SK-N-MC (cell line): ENCODE measurements around the gene RTCA.
A peak's percentile ranks its signal among the peaks of the same experiment; 100 is the strongest.

Experiments
- DNase-seq: peaks from one replicate; pipeline ENCODE4 v3.0.0-alpha.2; 2011; ENCODE audit warnings: low read depth, low spot score
- H3K27ac ChIP-seq: fragments of 200-600 bp; sonication (generic); 2 replicates; pipeline ENCODE4 v1.5.1; 2016; ENCODE audit warnings: mixed run types
- H3K36me3 ChIP-seq: fragments of 200-600 bp; sonication (generic); 2 replicates; pipeline ENCODE4 v1.6.1; 2017; ENCODE audit warnings: antibody characterized with exemption, low read length, mixed read lengths; ENCODE audit not compliant: insufficient read depth
- H3K4me3 ChIP-seq: fragments of 200-600 bp; sonication (generic); 2 replicates; pipeline ENCODE4 v1.5.1; 2016
- H3K9ac ChIP-seq: fragments of 200-600 bp; sonication (generic); 2 replicates; pipeline ENCODE4 v1.8.0; 2017; ENCODE audit warnings: mixed run types, mixed read lengths; ENCODE audit not compliant: insufficient read length
- H3K9me3 ChIP-seq: fragments of 200-600 bp; sonication (generic); 2 replicates; pipeline ENCODE4 v1.6.1; 2017; ENCODE audit warnings: low read depth, mild to moderate bottlenecking, antibody characterized with exemption, low read length, moderate library complexity, mixed read lengths
- EZH2 ChIP-seq: fragments of 200-600 bp; sonication (generic); IDR thresholded peaks from one replicate; pipeline ENCODE4 v1.6.1; 2017; ENCODE audit warnings: antibody characterized with exemption
- FOXP2 ChIP-seq: optimal IDR thresholded peaks from 2 replicates; pipeline ENCODE3; 2011; ENCODE audit warnings: mild to moderate bottlenecking, moderate library complexity; ENCODE audit not compliant: insufficient read depth; ENCODE audit errors: extremely low read length, control extremely low read depth
- POLR2AphosphoS5 ChIP-seq: IDR thresholded peaks from 2 replicates; pipeline ENCODE4 v1.6.1; 2012; ENCODE audit warnings: mild to moderate bottlenecking, low read depth, low read length, borderline replicate concordance

Gene RTCA

GRCh38 chr1:100266741-100267140 lies 725 bp downstream of the RTCA start:
- Histone ChIP-seq H3K4me3 (peak overlapping the region; percentile 85), H3K27ac (peak overlapping the region; percentile 72; the same call in 1 of the 2 replicates), H3K9me3 (peaks cover 7% of the 10 kb centered on the region; the same call in 1 of the 2 replicates), H3K9ac (peak overlapping the region; percentile 96), H3K36me3 (peaks cover 47% of the 10 kb centered on the region)
- TF ChIP-seq FOXP2 (no peak), POLR2AphosphoS5 (no peak), EZH2 (no peak)
- DNase-seq = no peak

DNA sequence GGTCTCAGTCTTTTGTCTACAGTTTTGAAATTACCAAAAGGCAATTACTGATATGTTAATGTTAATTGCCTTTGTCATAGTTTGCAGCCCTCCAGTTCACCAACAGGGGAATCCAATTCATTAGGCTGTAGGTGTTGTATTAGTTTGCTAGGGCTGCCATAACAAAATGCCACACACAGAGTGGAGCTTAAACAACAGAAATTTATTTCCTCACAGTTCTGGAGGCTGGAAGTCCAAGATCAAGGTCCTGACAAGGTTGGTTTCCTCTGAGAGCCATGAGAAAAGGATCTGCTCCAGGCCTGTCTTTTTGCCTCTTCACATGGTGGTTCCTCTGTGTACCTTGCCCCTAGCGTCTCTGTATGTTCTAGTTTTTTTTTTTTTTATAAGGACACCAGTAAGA lies 1.3 kb downstream of the RTCA start:
- Histone ChIP-seq H3K9me3 (peaks cover 7% of the 10 kb centered on the region; the same call in 1 of the 2 replicates), H3K4me3 (peak overlapping the region; percentile 85), H3K9ac (peak overlapping the region; percentile 96), H3K36me3 (peaks cover 52% of the 10 kb centered on the region), H3K27ac (no peak overlapping the region)
- TF ChIP-seq EZH2 = no peak
- no peak for TF ChIP-seq POLR2AphosphoS5
- TF ChIP-seq FOXP2 = no peak
- no peak for DNase-seq

- no peak for TF ChIP-seq POLR2AphosphoS5
- no peak for TF ChIP-seq FOXP2
- TF ChIP-seq EZH2 = no peak
- H3K4me3 ChIP-seq = no peak overlapping the region
- no peak for DNase-seq
- no peak overlapping the region for H3K27ac ChIP-seq
- H3K9ac ChIP-seq = no peak overlapping the region
- peaks cover 56% of the 10 kb centered on the region for H3K36me3 ChIP-seq
- H3K9me3 ChIP-seq = peaks cover 4% of the 10 kb centered on the region; the same call in 1 of the 2 replicates
These were observed 2.2 kb downstream of the RTCA start for GRCh38 chr1:100268202-100268601.

DNA sequence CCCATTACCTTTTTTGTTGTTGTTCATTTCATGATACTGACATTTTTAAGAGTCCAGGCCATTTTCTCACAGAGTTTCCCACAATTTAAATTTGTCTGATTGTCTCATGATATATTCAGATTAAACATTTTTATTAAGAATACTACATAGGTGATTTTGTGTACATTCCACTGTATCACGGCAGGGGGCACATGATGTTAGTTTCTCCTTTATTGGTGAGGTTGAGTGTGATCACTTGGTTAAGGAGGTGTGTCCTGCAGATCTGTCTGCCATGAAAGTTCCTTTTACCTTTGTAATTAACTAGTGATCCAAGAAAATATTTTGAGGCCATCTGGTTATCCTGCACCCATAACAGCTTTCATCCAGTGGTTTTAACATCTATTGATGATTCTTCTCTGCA lies 11.8 kb downstream of the RTCA start:
- peaks cover 95% of the 10 kb centered on the region for H3K36me3 ChIP-seq
- no peak overlapping the region for H3K27ac ChIP-seq
- H3K9ac ChIP-seq = no peak overlapping the region
- TF ChIP-seq FOXP2 (no peak), EZH2 (no peak), POLR2AphosphoS5 (no peak)
- no peak for DNase-seq
- H3K4me3 ChIP-seq = no peak overlapping the region
- H3K9me3 ChIP-seq = no peaks in the 10 kb centered on the region

GRCh38 chr1:100279358-100279923 lies 13.4 kb downstream of the RTCA start:
- no peak overlapping the region for H3K4me3 ChIP-seq
- no peak overlapping the region for H3K9ac ChIP-seq
- peaks cover 84% of the 10 kb centered on the region for H3K36me3 ChIP-seq
- H3K9me3 ChIP-seq = no peaks in the 10 kb centered on the region
- DNase-seq = no peak
- H3K27ac ChIP-seq = no peak overlapping the region
- no peak for TF ChIP-seq FOXP2
- no peak for TF ChIP-seq POLR2AphosphoS5
- TF ChIP-seq EZH2 = no peak

DNA sequence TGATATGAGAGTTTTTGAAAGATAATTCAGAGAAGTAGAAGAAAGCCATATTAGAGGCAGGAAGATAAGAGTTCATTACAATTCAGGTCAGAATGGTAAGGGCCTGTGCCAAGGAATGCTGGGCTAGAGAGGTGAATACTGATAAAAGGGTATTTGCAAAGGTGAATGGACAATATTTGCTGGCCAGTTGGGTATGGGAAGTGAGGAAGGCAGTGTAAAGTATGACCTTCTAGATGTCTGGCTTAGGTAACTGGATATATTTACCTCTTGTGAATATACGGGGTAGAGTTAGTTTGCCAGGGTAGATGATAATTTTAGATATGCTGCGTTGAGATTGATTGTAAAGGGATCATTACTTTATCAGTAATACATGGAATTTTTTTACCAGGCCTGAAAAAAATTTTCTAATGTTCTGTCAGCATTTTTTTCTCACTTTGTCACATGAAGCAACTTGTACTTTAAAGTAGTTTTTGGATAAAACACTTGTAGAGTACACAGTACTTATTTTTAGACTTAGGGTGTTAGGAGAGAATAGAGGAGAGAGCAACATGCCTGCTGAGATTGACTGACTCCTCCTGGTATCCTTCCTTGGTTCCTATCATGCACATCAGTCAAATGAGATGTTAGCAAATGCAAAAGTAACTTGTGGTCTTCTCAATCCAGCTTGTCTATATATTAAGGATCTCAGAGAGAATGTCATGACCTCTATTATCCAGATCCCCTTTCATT lies 14.1 kb downstream of the RTCA start:
- Histone ChIP-seq H3K9me3 (no peaks in the 10 kb centered on the region), H3K4me3 (no peak overlapping the region), H3K27ac (no peak overlapping the region), H3K9ac (no peak overlapping the region), H3K36me3 (peaks cover 84% of the 10 kb centered on the region)
- no peak for DNase-seq
- TF ChIP-seq POLR2AphosphoS5 = no peak

- no peak overlapping the region for H3K27ac ChIP-seq
- no peak overlapping the region for H3K4me3 ChIP-seq
- peaks cover 72% of the 10 kb centered on the region for H3K36me3 ChIP-seq
- no peak for TF ChIP-seq EZH2
- no peak for TF ChIP-seq POLR2AphosphoS5
- no peak for TF ChIP-seq FOXP2
- no peaks in the 10 kb centered on the region for H3K9me3 ChIP-seq
- no peak overlapping the region for H3K9ac ChIP-seq
- no peak for DNase-seq
These were observed 18.6 kb downstream of the RTCA start for GRCh38 chr1:100284591-100284990.

- peaks cover 71% of the 10 kb centered on the region for H3K36me3 ChIP-seq
- no peak for DNase-seq
These were observed 21.1 kb downstream of the RTCA start for GRCh38 chr1:100287162-100287561.

More at GRCh38 chr1:100287162-100287561, 21.1 kb downstream of the RTCA start:
- TF ChIP-seq EZH2 = no peak
- TF ChIP-seq POLR2AphosphoS5 = no peak
- no peak for TF ChIP-seq FOXP2
- Histone ChIP-seq H3K9ac (no peak overlapping the region), H3K27ac (no peak overlapping the region), H3K4me3 (no peak overlapping the region), H3K9me3 (no peaks in the 10 kb centered on the region)
